Measurements from ENCODE around the gene TEX53.

GRCh38 chr9:114671605-114672004 is 14.0 kb upstream of the TEX53 start:
- TF ChIP-seq CTCF (IDR thresholded peaks at IDR 0.05 in 2 of 3, conservative IDR thresholded peaks at IDR 0.05 in 1 of 3; ENCODE audit: borderline replicate concordance in 1 of 3, insufficient read depth in 1 of 3, low read depth in 2 of 3, low read length in 2 of 3), result no peak
- TF ChIP-seq POLR2A (IDR thresholded peaks at IDR 0.05; ENCODE audit: borderline replicate concordance, extremely low read depth, insufficient read depth, insufficient read length), result no peak
- no peak for TF ChIP-seq EZH2 (IDR thresholded peaks at IDR 0.05)
- TF ChIP-seq POLR2AphosphoS5 (IDR thresholded peaks at IDR 0.05; ENCODE audit: low read depth, low read length), result no peak
- no peak for TF ChIP-seq RAD21 (IDR thresholded peaks at IDR 0.05; ENCODE audit: low read depth)
- TF ChIP-seq SIN3A (IDR thresholded peaks at IDR 0.05; ENCODE audit: low read depth), result no peak
- no peak for TF ChIP-seq ELF1 (IDR thresholded peaks at IDR 0.05; ENCODE audit: borderline replicate concordance, low read depth)
- TF ChIP-seq EZH2phosphoT487 (IDR thresholded peaks at IDR 0.05; ENCODE audit: borderline replicate concordance), result no peak
- no peak for TF ChIP-seq YY1 (IDR thresholded peaks at IDR 0.05; ENCODE audit: extremely low read depth, insufficient replicate concordance, low read depth, low read length)
